ENCODE data around the gene KPNA1. TPM values are rescaled to one million over a fixed set of nuclear protein-coding genes. Genes with fewer than 3 reads are reported as not detected.
A peak's percentile ranks its signal among the peaks of the same experiment; 100 is the strongest.

Gene KPNA1
- polyA plus RNA-seq, 1 of the 3 experiments (the other 2 are of a cell fraction) = 21.6 TPM

DNA sequence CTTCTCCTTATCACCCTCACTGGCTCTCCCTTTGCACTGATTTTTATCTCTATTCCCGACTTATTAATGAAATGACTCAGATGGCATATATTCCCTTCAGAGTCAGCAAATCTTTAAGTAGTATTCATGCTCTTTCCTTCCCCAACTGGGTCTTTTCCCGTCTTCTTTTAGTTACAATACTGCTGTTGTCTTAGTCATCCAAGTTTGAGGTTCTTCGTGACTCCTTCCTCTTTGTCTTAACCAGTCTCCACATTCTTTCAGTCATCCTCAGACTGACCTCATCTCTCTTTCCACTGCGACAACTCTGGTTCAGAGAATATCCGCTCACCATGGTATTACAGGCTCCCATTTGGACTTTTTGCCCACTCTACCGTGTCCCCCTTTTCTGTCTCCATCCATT is 111.2 kb downstream of the KPNA1 start:
- Histone ChIP-seq H3K79me2 (ENCODE audit: insufficient read depth) (no peaks in the 10 kb centered on the region), H3K9me2 (no peaks in the 10 kb centered on the region), H3K4me3 (ENCODE audit: low read depth in 2 of 2, low read length in 1 of 2) (no peak overlapping the region), H4K20me1 (ENCODE audit: insufficient read depth) (no peaks in the 10 kb centered on the region), H3K9ac (no peak overlapping the region), H3F3A (replicated peaks; ENCODE audit: insufficient read depth) (peaks cover 15% of the 10 kb centered on the region), H3K27me3 (ENCODE audit: insufficient read depth) (no peaks in the 10 kb centered on the region), H3K9me3 (no peaks in the 10 kb centered on the region), H2AFZ (ENCODE audit: low read depth) (no peak overlapping the region), H3K27ac (ENCODE audit: low read depth in 2 of 2, low read length in 1 of 2) (peak overlapping the region in 1 of 2 experiments; percentile 26; a peak in 2 of 4 replicates), H3K4me2 (no peak overlapping the region), H3K4me1 (ENCODE audit: control insufficient read depth in 1 of 2, insufficient read depth in 2 of 2, low read depth in 1 of 2, low read length in 1 of 2) (no peaks in the 10 kb centered on the region), H3K36me3 (replicated peaks in 1 of 2; ENCODE audit: control insufficient read depth in 1 of 2, insufficient read depth in 2 of 2, low read length in 1 of 2) (peaks cover 12 to 27% of the 10 kb centered on the region in 2 experiments)
- WGBS (ENCODE audit: low lambda C conversion rate) = 60% methylated on average over 6 of the region's 6 CpGs
- CTCF ChIA-PET = interaction anchor here (1.0 kb wide), 1 partner anchor 10 kb away, joined by 4 read pairs; no protein-coding TSS in a partner anchor
- TF ChIP-seq MXI1 (IDR thresholded peaks at IDR 0.05; ENCODE audit: low read depth, low read length) = no peak
- TF ChIP-seq FOSL2 (IDR thresholded peaks at IDR 0.05; ENCODE audit: borderline replicate concordance, low read depth) = peak; percentile 32; the same call in 1 of the 2 replicates
- POLR2A ChIA-PET = no interaction called here
- DNase-seq = no peak

DNA sequence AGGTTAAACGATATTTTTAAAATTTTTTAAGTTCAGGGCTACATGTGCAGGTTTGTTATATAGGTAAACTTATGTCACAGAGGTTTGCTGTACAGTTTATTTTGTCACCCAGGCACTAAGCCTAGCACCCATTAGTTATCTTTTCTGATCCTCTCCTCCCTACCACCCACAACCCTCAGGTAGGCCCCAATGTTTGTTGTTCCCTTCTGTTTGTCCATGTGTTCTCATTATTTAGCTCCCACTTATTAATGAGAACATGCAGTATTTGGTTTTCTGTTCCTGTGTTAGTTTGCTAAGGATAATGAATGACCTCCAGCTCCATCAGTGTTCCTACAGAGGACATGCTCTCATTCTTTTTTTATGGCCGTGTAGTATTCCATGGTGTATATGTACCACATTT is 115.8 kb downstream of the KPNA1 start:
- POLR2A ChIA-PET = no interaction called here
- H3K27ac ChIP-seq (ENCODE audit: low read depth in 2 of 2, low read length in 1 of 2) = no peak overlapping the region
- peaks cover 15% of the 10 kb centered on the region for H3F3A ChIP-seq (replicated peaks; ENCODE audit: insufficient read depth)
- no peak for DNase-seq
- no peak overlapping the region for H3K4me3 ChIP-seq (ENCODE audit: low read depth in 2 of 2, low read length in 1 of 2)
- H4K20me1 ChIP-seq (ENCODE audit: insufficient read depth) = no peaks in the 10 kb centered on the region
- H3K9me2 ChIP-seq = no peaks in the 10 kb centered on the region
- no peak overlapping the region for H2AFZ ChIP-seq (ENCODE audit: low read depth)
- H3K27me3 ChIP-seq (ENCODE audit: insufficient read depth) = no peaks in the 10 kb centered on the region
- peaks cover 2 to 19% of the 10 kb centered on the region in 2 experiments; a peak in 3 of 4 replicates for H3K4me1 ChIP-seq (ENCODE audit: control insufficient read depth in 1 of 2, insufficient read depth in 2 of 2, low read depth in 1 of 2, low read length in 1 of 2)
- no peak overlapping the region for H3K9ac ChIP-seq
- WGBS (ENCODE audit: low lambda C conversion rate) = 90% methylated on average over 2 of the region's 2 CpGs
- H3K4me2 ChIP-seq = no peak overlapping the region
- TF ChIP-seq ELF1 (IDR thresholded peaks at IDR 0.05) (no peak), TAF1 (IDR thresholded peaks at IDR 0.05; ENCODE audit: borderline replicate concordance, low read depth, low read length) (no peak), FOXJ3 (CRISPR knock-in tag; IDR thresholded peaks at IDR 0.05) (no peak)
- CTCF ChIA-PET = no interaction called here
- H3K36me3 ChIP-seq (replicated peaks in 1 of 2; ENCODE audit: control insufficient read depth in 1 of 2, insufficient read depth in 2 of 2, low read length in 1 of 2) = peaks cover 0 to 3% of the 10 kb centered on the region in 2 experiments
- no peaks in the 10 kb centered on the region for H3K79me2 ChIP-seq (ENCODE audit: insufficient read depth)
- H3K9me3 ChIP-seq = no peaks in the 10 kb centered on the region

DNA sequence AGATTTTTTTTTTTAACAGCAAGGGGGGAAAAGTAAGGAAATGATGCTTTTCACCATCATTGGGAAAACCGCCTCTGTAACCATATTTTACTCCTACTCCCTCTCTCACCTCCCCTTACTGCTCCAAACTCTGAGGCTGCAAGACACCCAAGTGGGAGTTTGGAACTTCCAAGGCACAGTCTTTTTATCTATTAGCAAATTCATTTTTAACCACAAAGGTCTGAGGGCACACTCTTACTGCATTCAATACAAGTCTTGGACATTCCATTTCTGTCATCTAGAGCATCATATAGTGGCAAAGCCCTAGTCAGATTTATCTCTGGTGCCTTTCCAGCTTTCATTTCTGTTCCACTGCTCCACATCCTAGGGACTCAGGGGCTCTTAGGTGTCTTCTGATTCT is 117.5 kb downstream of the KPNA1 start:
- H3K4me3 ChIP-seq (ENCODE audit: low read depth in 2 of 2, low read length in 1 of 2) = no peak overlapping the region
- ChIA-PET CTCF (no interaction called here), POLR2A (no interaction called here)
- H3K4me1 ChIP-seq (ENCODE audit: control insufficient read depth in 1 of 2, insufficient read depth in 2 of 2, low read depth in 1 of 2, low read length in 1 of 2) = peaks cover 2 to 19% of the 10 kb centered on the region in 2 experiments; a peak in 3 of 4 replicates
- H3K9me2 ChIP-seq = no peaks in the 10 kb centered on the region
- no peaks in the 10 kb centered on the region for H3K79me2 ChIP-seq (ENCODE audit: insufficient read depth)
- no peak for DNase-seq
- no peaks in the 10 kb centered on the region for H3K36me3 ChIP-seq (replicated peaks in 1 of 2; ENCODE audit: control insufficient read depth in 1 of 2, insufficient read depth in 2 of 2, low read length in 1 of 2)
- H4K20me1 ChIP-seq (ENCODE audit: insufficient read depth) = no peaks in the 10 kb centered on the region
- no peak overlapping the region for H2AFZ ChIP-seq (ENCODE audit: low read depth)
- no peaks in the 10 kb centered on the region for H3K27me3 ChIP-seq (ENCODE audit: insufficient read depth)
- 89% methylated on average over 1 of the region's 1 CpG for WGBS (ENCODE audit: low lambda C conversion rate)
- H3K9me3 ChIP-seq = no peaks in the 10 kb centered on the region
- H3K4me2 ChIP-seq = no peak overlapping the region
- H3K9ac ChIP-seq = no peak overlapping the region
- H3K27ac ChIP-seq (ENCODE audit: low read depth in 2 of 2, low read length in 1 of 2) = no peak overlapping the region
- H3F3A ChIP-seq (replicated peaks; ENCODE audit: insufficient read depth) = no peaks in the 10 kb centered on the region
- TF ChIP-seq, protein P1, sequence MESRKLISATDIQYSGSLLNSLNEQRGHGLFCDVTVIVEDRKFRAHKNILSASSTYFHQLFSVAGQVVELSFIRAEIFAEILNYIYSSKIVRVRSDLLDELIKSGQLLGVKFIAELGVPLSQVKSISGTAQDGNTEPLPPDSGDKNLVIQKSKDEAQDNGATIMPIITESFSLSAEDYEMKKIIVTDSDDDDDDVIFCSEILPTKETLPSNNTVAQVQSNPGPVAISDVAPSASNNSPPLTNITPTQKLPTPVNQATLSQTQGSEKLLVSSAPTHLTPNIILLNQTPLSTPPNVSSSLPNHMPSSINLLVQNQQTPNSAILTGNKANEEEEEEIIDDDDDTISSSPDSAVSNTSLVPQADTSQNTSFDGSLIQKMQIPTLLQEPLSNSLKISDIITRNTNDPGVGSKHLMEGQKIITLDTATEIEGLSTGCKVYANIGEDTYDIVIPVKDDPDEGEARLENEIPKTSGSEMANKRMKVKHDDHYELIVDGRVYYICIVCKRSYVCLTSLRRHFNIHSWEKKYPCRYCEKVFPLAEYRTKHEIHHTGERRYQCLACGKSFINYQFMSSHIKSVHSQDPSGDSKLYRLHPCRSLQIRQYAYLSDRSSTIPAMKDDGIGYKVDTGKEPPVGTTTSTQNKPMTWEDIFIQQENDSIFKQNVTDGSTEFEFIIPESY (IDR thresholded peaks at IDR 0.05; ENCODE audit: borderline replicate concordance, low read depth) = no peak
- TF ChIP-seq FOXJ3 (CRISPR knock-in tag; IDR thresholded peaks at IDR 0.05) = no peak
- TF ChIP-seq YY1 (IDR thresholded peaks at IDR 0.05; ENCODE audit: low read depth) = no peak
- no peak for TF ChIP-seq RAD21 (IDR thresholded peaks at IDR 0.05; ENCODE audit: low read length)
- no peak for TF ChIP-seq GABPA (IDR thresholded peaks at IDR 0.05; ENCODE audit: low read depth)
- no peak for TF ChIP-seq SIN3A (IDR thresholded peaks at IDR 0.05; ENCODE audit: borderline replicate concordance, low read depth, low read length)
- TF ChIP-seq, protein P2, sequence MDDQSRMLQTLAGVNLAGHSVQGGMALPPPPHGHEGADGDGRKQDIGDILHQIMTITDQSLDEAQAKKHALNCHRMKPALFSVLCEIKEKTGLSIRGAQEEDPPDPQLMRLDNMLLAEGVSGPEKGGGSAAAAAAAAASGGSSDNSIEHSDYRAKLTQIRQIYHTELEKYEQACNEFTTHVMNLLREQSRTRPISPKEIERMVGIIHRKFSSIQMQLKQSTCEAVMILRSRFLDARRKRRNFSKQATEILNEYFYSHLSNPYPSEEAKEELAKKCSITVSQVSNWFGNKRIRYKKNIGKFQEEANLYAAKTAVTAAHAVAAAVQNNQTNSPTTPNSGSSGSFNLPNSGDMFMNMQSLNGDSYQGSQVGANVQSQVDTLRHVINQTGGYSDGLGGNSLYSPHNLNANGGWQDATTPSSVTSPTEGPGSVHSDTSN (IDR thresholded peaks at IDR 0.05) = no peak
- TF ChIP-seq, protein P3, sequence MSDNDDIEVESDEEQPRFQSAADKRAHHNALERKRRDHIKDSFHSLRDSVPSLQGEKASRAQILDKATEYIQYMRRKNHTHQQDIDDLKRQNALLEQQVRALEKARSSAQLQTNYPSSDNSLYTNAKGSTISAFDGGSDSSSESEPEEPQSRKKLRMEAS (IDR thresholded peaks at IDR 0.05; ENCODE audit: low read depth) = no peak
- TF ChIP-seq, protein P4, sequence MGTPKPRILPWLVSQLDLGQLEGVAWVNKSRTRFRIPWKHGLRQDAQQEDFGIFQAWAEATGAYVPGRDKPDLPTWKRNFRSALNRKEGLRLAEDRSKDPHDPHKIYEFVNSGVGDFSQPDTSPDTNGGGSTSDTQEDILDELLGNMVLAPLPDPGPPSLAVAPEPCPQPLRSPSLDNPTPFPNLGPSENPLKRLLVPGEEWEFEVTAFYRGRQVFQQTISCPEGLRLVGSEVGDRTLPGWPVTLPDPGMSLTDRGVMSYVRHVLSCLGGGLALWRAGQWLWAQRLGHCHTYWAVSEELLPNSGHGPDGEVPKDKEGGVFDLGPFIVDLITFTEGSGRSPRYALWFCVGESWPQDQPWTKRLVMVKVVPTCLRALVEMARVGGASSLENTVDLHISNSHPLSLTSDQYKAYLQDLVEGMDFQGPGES (IDR thresholded peaks at IDR 0.05; ENCODE audit: low read depth, low read length) = no peak
- no peak for TF ChIP-seq FOSL2 (IDR thresholded peaks at IDR 0.05; ENCODE audit: borderline replicate concordance, low read depth)
- TF ChIP-seq EZH2phosphoT487 (IDR thresholded peaks at IDR 0.05; ENCODE audit: borderline replicate concordance, low read depth) = no peak
- no peak for TF ChIP-seq NFIC (IDR thresholded peaks at IDR 0.05; ENCODE audit: borderline replicate concordance)
- TF ChIP-seq JUND (IDR thresholded peaks at IDR 0.05) = no peak
- TF ChIP-seq, protein P5, sequence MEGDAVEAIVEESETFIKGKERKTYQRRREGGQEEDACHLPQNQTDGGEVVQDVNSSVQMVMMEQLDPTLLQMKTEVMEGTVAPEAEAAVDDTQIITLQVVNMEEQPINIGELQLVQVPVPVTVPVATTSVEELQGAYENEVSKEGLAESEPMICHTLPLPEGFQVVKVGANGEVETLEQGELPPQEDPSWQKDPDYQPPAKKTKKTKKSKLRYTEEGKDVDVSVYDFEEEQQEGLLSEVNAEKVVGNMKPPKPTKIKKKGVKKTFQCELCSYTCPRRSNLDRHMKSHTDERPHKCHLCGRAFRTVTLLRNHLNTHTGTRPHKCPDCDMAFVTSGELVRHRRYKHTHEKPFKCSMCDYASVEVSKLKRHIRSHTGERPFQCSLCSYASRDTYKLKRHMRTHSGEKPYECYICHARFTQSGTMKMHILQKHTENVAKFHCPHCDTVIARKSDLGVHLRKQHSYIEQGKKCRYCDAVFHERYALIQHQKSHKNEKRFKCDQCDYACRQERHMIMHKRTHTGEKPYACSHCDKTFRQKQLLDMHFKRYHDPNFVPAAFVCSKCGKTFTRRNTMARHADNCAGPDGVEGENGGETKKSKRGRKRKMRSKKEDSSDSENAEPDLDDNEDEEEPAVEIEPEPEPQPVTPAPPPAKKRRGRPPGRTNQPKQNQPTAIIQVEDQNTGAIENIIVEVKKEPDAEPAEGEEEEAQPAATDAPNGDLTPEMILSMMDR (IDR thresholded peaks at IDR 0.05) = no peak
- no peak for TF ChIP-seq ELF1 (IDR thresholded peaks at IDR 0.05)

Data from SK-N-SH (cell line).